Epithelial cell of prostate (primary cell): Measurements from ENCODE around the gene CCNG1.
A peak's percentile ranks its signal among the peaks of the same experiment; 100 is the strongest.
"Not testable (repeated sequence)": the region's sequence is repeated elsewhere in the genome, so short reads cannot be mapped to it uniquely, and the experiment has no call there.

Experiments used
- DNase-seq: peaks from one replicate; pipeline ENCODE4 v3.0.0-alpha.2; 2011; ENCODE audit warnings: low read depth, low spot score
- H3K27ac ChIP-seq: fragments of 450-650 bp; 2 replicates; pipeline ENCODE4 v1.5.1; 2017; ENCODE audit warnings: mild to moderate bottlenecking

Gene CCNG1

GRCh38 chr5:163437309-163438182 is at the start of gene CCNG1:
TSS of gene CCNG1 (plus strand) at chr5:163437595. CDS start at chr5:163439257, 1,662 bp downstream.
- DNase-seq: peak; percentile 84
- H3K27ac ChIP-seq: peak within 1 kb of the TSS; percentile 92

DNA sequence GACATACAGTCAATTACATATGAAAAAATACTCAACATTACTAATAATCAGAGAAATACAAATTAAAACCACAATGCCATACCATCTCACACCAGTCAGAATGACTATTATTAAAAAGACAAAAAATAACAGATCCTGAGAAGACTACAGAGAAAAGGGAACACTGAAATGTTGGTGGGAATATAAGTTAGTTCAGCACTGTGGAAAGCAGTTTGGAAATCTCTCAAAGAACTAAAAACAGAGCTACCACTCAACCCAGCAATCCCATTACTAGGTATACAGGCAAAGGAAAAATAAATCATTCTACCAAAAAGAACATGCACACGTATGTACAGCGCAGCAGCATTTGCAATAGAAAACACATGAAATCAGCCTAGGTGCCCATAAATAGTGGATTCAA is 41.6 kb upstream of the CCNG1 start:
- no peak for DNase-seq

GRCh38 chr5:163396818-163397340 is 40.5 kb upstream of the CCNG1 start:
- DNase-seq, H3K27ac ChIP-seq: not testable (repeated sequence)

More for the DNA sequence above, 41.6 kb upstream of the CCNG1 start:
- H3K27ac ChIP-seq: no peak overlapping the region

GRCh38 chr5:163397354-163397753 is 40.0 kb upstream of the CCNG1 start:
- DNase-seq: no peak
- no peak overlapping the region for H3K27ac ChIP-seq

DNA sequence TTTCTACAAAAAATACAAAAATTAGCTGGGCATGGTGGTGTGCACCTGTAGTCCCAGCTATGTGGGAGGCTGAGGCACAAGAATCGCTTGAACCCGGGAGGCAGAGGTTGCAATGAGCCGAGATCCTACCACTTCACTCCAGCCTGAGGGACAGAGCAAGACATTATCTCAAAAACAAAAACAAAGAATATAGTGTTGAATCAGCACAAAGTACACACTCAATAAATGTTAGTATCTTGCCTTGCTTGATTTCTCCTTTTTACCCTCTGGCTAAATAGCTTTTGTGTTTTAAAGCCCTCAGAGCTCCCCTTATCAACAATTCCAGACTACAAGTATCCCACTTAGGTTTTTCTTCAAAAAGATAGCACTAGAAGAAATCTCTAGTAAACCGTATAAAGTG is 37.5 kb upstream of the CCNG1 start:
- H3K27ac ChIP-seq: no peak overlapping the region
- no peak for DNase-seq

GRCh38 chr5:163401271-163401670 is 36.1 kb upstream of the CCNG1 start:
- no peak overlapping the region for H3K27ac ChIP-seq
- no peak for DNase-seq

- DNase-seq: no peak
Measured at GRCh38 chr5:163402007-163402406, 35.4 kb upstream of the CCNG1 start.

GRCh38 chr5:163404364-163405173 is 32.8 kb upstream of the CCNG1 start:
- DNase-seq: no peak
- no peak overlapping the region for H3K27ac ChIP-seq

More at GRCh38 chr5:163402007-163402406, 35.4 kb upstream of the CCNG1 start:
- H3K27ac ChIP-seq: no peak overlapping the region

DNA sequence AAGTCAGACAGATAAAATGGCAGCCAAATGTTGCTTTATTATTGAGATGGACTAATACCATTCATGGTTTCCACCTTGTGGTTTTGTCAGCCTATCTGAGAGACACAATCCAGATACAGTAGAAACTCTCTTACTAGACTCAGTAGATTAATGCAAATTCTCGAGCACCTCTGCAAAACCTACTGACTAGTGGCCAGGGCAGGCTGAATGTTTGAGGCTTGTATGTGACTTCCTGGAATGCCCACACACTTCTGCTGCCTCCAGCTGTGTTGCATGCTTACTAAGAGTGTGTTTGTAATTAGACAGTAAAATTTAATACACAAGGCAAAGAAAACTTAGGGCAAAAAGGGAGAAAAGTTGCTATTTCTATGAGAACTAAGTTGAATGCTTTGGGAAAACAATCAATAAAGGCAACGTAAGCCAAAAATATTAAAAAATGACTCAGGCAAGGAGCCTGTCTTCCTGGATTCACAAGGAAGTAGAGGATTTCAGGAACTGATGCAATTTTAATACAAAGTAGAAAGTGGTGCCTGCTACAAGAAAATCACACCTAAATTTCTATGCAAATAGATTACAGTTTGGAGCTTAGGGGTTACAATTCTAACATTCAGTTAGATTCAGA is 30.2 kb upstream of the CCNG1 start:
- H3K27ac ChIP-seq: peak overlapping the region; percentile 29
- no peak for DNase-seq

DNA sequence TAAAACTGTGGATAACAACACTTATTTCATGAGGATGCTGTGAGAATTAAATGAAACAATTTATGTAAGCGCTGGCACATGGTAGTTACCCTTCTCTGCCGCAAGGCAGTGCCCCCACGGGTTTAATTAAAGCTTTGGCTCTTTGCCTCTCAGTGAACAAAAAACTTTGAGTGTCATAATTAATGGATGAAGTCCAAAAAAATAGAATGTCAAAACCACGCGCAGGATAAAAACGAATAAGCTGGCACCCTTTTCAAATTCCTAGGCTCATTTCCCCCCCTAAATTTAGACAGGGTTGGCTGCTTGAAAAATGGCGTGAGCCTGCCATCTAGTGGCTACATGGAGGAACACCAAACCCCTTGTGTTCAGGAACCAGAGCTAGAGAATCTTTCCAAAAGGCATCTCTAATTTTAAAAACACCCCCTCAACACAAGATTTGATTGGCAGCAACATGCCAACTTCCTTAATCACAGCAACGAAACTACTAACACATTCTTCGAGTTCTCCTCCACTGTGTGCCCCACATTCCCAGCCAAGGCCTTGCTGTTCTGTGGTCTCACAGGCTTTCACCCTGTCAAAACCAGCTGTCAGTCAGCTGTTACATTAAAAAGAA is 29.0 kb upstream of the CCNG1 start:
- DNase-seq: no peak

GRCh38 chr5:163409384-163409783 is 28.0 kb upstream of the CCNG1 start:
- peak; percentile 36 for DNase-seq

More for the DNA sequence above, 29.0 kb upstream of the CCNG1 start:
- H3K27ac ChIP-seq: no peak overlapping the region

GRCh38 chr5:163410505-163410904 is 26.9 kb upstream of the CCNG1 start:
- no peak for DNase-seq
- H3K27ac ChIP-seq: no peak overlapping the region

More at GRCh38 chr5:163409384-163409783, 28.0 kb upstream of the CCNG1 start:
- peak overlapping the region; percentile 30 for H3K27ac ChIP-seq

- H3K27ac ChIP-seq, DNase-seq: not testable (repeated sequence)
Measured at GRCh38 chr5:163415673-163416072, 21.7 kb upstream of the CCNG1 start.

DNA sequence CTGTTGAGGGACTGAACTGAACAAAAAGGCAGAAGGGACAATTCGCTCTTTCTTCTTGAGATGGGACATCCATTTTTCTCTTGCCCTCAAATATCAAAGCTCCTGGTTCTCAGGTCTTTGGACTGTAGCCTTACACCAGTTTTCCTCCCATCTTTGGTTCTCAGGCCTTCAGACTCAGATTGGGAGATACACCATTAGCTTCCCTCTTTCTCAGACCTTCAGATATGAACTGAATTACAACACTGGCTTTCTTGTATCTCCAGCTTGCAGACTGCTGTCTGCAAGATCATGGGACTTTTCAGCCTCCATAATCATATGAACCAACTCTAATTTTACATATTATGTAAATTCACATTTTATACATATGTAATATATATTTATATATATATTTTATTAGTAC is 12.6 kb upstream of the CCNG1 start:
- H3K27ac ChIP-seq: no peak overlapping the region
- DNase-seq: no peak

GRCh38 chr5:163426128-163426527 is 11.3 kb upstream of the CCNG1 start:
- not testable (repeated sequence) for DNase-seq, H3K27ac ChIP-seq

- no peak for DNase-seq
- H3K27ac ChIP-seq: no peak overlapping the region
Measured at GRCh38 chr5:163432544-163432943, 4.9 kb upstream of the CCNG1 start.

GRCh38 chr5:163433271-163433670 is 4.1 kb upstream of the CCNG1 start:
- no peak overlapping the region for H3K27ac ChIP-seq
- no peak for DNase-seq

DNA sequence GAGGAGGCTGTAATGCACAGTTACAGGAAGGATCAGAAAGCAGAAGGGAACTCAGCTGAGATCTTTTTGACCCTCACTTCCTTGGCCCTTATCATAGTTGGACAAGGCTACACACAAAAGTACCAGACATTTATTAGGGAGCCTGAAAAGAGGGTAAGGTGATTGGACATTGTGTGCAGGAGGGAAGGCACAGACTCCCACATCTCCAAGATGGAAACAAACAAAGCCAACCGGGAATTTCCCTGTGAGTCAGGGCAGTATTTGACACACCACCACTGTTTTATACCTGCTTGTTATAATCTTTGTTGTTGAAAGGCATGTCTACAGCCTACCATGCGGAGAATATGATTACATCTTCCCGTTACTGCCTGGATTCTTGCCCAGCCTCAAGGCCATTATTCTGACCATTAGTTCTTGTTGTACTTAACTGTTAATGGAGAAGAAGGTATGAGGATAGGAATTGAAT is 3.0 kb upstream of the CCNG1 start:
- DNase-seq: peak; percentile 64
- no peak overlapping the region for H3K27ac ChIP-seq

GRCh38 chr5:163436515-163436914 is 880 bp upstream of the CCNG1 start:
- no peak for DNase-seq
- peak overlapping the region; percentile 92 for H3K27ac ChIP-seq

DNA sequence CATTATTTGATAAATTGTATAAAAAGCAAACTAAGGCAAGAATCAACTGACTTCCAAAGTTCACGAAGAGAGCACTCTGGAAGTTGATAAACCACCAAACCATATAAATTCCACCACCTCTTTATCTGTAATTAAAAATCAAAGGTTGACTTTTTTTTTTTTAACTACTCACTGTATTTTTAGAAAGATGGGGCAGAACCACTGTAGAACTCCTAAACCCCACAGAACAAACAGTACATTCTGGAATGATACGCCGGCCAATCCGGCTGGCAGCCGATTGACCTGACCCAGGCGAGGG is 435 bp upstream of the CCNG1 start:
- DNase-seq: no peak
- H3K27ac ChIP-seq: peak overlapping the region; percentile 92
